Measurements from ENCODE around the gene AZU1. TPM values are rescaled to one million over a fixed set of nuclear protein-coding genes. Genes with fewer than 3 reads are reported as not detected.

Gene AZU1
- total RNA-seq, 1 experiment from 2014 or later: 1.6 TPM

GRCh38 chr19:858868-859843 is 31.5 kb downstream of the AZU1 start, which contains the start of gene CFD:
Gene CFD, plus strand, starts transcription at chr19:859664. Its CDS starts 26 bp downstream, at chr19:859690.
- Mint-ChIP-seq H3K4me3 (peak within 1 kb of the TSS; percentile 30 to 44; a peak in 3 of 5 replicates), H3K27ac (no peak within 1 kb of the TSS), H3K27me3 (ENCODE audit: low read depth) (peaks cover 43% of the 10 kb centered on the region), H3K9me3 (peaks cover 0 to 2% of the 10 kb centered on the region in 2 experiments; a peak in 1 of 5 replicates), H3K36me3 (ENCODE audit: insufficient read depth in 1 of 3, low read depth in 3 of 3) (no peaks in the 10 kb centered on the region), H3K4me1 (peaks cover 0 to 7% of the 10 kb centered on the region in 2 experiments; a peak in 1 of 4 replicates)
- Histone ChIP-seq H3K23me2 (ENCODE audit: insufficient read length, low read depth, low read length, poor library complexity, severe bottlenecking) (peaks cover 3% of the 10 kb centered on the region), H2AK5ac (ENCODE audit: insufficient read length, low read length) (no peak within 1 kb of the TSS), H3K9me3 (ENCODE audit: control insufficient read depth, low read depth, low read length) (no peaks in the 10 kb centered on the region), H3K23ac (ENCODE audit: insufficient read length, low read depth, low read length) (no peak within 1 kb of the TSS), H3K4me1 (ENCODE audit: insufficient read depth, low read length) (no peaks in the 10 kb centered on the region), H2BK12ac (ENCODE audit: insufficient read length, low read depth, low read length) (no peak within 1 kb of the TSS), H3K14ac (ENCODE audit: insufficient read depth, low read length) (peak within 1 kb of the TSS; percentile 8; the same call in 1 of the 2 replicates), H3K18ac (ENCODE audit: insufficient read length, low read depth, low read length) (no peak within 1 kb of the TSS), H3K4me2 (ENCODE audit: insufficient read depth, insufficient read length, low read length) (peak within 1 kb of the TSS; percentile 22), H3K27ac (ENCODE audit: insufficient read length, low read depth, low read length) (no peak within 1 kb of the TSS), H2BK5ac (ENCODE audit: insufficient read length, low read length) (no peak within 1 kb of the TSS), H3T11ph (ENCODE audit: low read length) (no peak within 1 kb of the TSS), H4K5ac (ENCODE audit: insufficient read length, low read depth, low read length) (no peak within 1 kb of the TSS), H3K27me3 (ENCODE audit: insufficient read depth, low read length) (peaks cover 3% of the 10 kb centered on the region; the same call in 1 of the 2 replicates), H4K20me1 (ENCODE audit: control insufficient read depth, insufficient read depth, insufficient read length) (no peaks in the 10 kb centered on the region), H3K9ac (ENCODE audit: extremely low read depth, insufficient read length, low read length) (no peak within 1 kb of the TSS), H2BK20ac (ENCODE audit: low read depth, low read length, poor library complexity, severe bottlenecking) (no peak within 1 kb of the TSS), H4K8ac (replicated peaks; ENCODE audit: insufficient read length, low read depth, low read length) (no peak within 1 kb of the TSS), H3K79me1 (ENCODE audit: insufficient read depth, low read depth, low read length, poor library complexity, severe bottlenecking) (no peaks in the 10 kb centered on the region), H2BK120ac (ENCODE audit: low read depth, low read length, poor library complexity, severe bottlenecking) (no peak within 1 kb of the TSS), H3K4ac (ENCODE audit: low read depth, low read length) (no peak within 1 kb of the TSS), H3K79me2 (ENCODE audit: insufficient read depth, low read length) (no peaks in the 10 kb centered on the region), H3K56ac (ENCODE audit: insufficient read length, low read depth, low read length) (no peak within 1 kb of the TSS), H2AFZ (ENCODE audit: low read length) (no peak within 1 kb of the TSS), H4K91ac (ENCODE audit: insufficient read length, low read depth, low read length) (no peak within 1 kb of the TSS), H2BK15ac (ENCODE audit: low read depth, low read length) (no peak within 1 kb of the TSS)
- DNase-seq: no peak
- WGBS (ENCODE audit: extremely low coverage, insufficient read length, low lambda C conversion rate): no CpG with 5 or more reads among the region's 24 CpGs
- no peak for TF ChIP-seq CTCF (conservative IDR thresholded peaks at IDR 0.05)
